ENCODE results near the gene ELF5. TPM values are rescaled to one million over a fixed set of nuclear protein-coding genes. Genes with fewer than 3 reads are reported as not detected.

Gene ELF5
- total and polyA plus RNA-seq, 2 donors (not counting 3 experiments of a cell fraction or from before 2014, with no cell fraction given), result not detected

DNA sequence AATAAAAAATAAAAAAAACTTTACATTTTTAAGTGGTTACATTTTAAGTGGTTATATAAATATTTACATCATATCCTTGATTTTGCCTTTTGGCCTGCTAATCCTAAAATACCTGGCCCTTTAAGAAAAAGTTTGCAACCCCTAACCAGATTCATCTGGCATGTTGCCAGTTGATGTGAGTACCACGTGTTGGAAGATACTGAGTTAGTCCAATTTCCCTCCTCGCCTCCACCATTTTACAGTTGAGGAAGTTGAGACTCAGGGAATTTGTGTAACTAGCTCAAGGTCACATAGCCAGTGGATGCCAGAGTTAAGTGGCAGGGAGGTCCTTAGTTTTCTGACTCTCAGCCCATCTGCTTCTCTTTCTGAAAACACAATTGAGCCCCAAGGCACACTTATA is 5.1 kb downstream of the ELF5 start:
- CTCF ChIA-PET, result interaction anchor here (1.1 kb wide), 1 partner anchor 11 kb away, joined by 3 read pairs; no protein-coding TSS in a partner anchor
- dilution Hi-C loops (cut with MboI; ENCODE audit: extremely low pct_ligation_motif_present, low sequenced_read_pairs), result no loop called here
- Histone ChIP-seq H2AFZ (ENCODE audit: low read depth, low read length) (no peak overlapping the region), H3K79me2 (ENCODE audit: control insufficient read depth, insufficient read depth, low read length) (no peaks in the 10 kb centered on the region), H4K20me1 (replicated peaks; ENCODE audit: control insufficient read depth, extremely low read depth, insufficient read depth, low read length) (no peaks in the 10 kb centered on the region), H3K4me2 (ENCODE audit: insufficient read depth, low read length) (no peak overlapping the region), H3K4me3 (replicated peaks in 1 of 3; ENCODE audit: insufficient read depth in 1 of 3, low read depth in 1 of 3, low read length in 3 of 3) (no peak overlapping the region), H3K27me3 (ENCODE audit: control insufficient read depth in 2 of 2, insufficient read depth in 2 of 2, low read length in 2 of 2) (no peaks in the 10 kb centered on the region), H3K27ac (ENCODE audit: insufficient read depth, low read depth, low read length) (no peak overlapping the region), H3K9ac (replicated peaks; ENCODE audit: extremely low read depth, insufficient read depth, low read length) (no peak overlapping the region), H3K9me3 (replicated peaks; ENCODE audit: control insufficient read depth, insufficient read depth, low read length) (no peaks in the 10 kb centered on the region), H3K4me1 (ENCODE audit: control insufficient read depth, extremely low read depth, insufficient read depth, low read length) (no peaks in the 10 kb centered on the region), H3K36me3 (ENCODE audit: control insufficient read depth in 2 of 2, extremely low read depth in 1 of 2, insufficient read depth in 2 of 2, low read length in 2 of 2) (no peaks in the 10 kb centered on the region), H3K9me1 (replicated peaks; ENCODE audit: control insufficient read depth, extremely low read depth, insufficient read depth, low read length) (no peaks in the 10 kb centered on the region)
- POLR2A ChIA-PET, result no interaction called here
- FAIRE-seq (no peak), DNase-seq (ENCODE audit: low read depth, low spot score) (no peak)
- no TSS peak for BruUV-seq (replicated peaks)
- TF ChIP-seq, protein P1, sequence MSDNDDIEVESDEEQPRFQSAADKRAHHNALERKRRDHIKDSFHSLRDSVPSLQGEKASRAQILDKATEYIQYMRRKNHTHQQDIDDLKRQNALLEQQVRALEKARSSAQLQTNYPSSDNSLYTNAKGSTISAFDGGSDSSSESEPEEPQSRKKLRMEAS (IDR thresholded peaks at IDR 0.05; ENCODE audit: insufficient read depth, insufficient read length), result no peak
- TF ChIP-seq POLR2AphosphoS5 (IDR thresholded peaks at IDR 0.05; ENCODE audit: insufficient read depth, low read depth, low read length) (no peak), GATA2 (IDR thresholded peaks at IDR 0.05; ENCODE audit: insufficient read depth, insufficient read length, low read depth, low read length) (no peak)
- intact Hi-C loops (cut with micrococcal nuclease), result no loop called here

- intact Hi-C loops (cut with micrococcal nuclease) (no loop called here), dilution Hi-C loops (cut with MboI; ENCODE audit: extremely low pct_ligation_motif_present, low sequenced_read_pairs) (no loop called here)
- H2AFZ ChIP-seq (ENCODE audit: low read depth, low read length), result no peak overlapping the region
- no peaks in the 10 kb centered on the region for H3K79me2 ChIP-seq (ENCODE audit: control insufficient read depth, insufficient read depth, low read length)
- H3K36me3 ChIP-seq (ENCODE audit: control insufficient read depth in 2 of 2, extremely low read depth in 1 of 2, insufficient read depth in 2 of 2, low read length in 2 of 2), result no peaks in the 10 kb centered on the region
- BruUV-seq (replicated peaks), result no TSS peak
- no peaks in the 10 kb centered on the region for H3K27me3 ChIP-seq (ENCODE audit: control insufficient read depth in 2 of 2, insufficient read depth in 2 of 2, low read length in 2 of 2)
- no peak overlapping the region for H3K4me2 ChIP-seq (ENCODE audit: insufficient read depth, low read length)
- H3K9me1 ChIP-seq (replicated peaks; ENCODE audit: control insufficient read depth, extremely low read depth, insufficient read depth, low read length), result no peaks in the 10 kb centered on the region
- CTCF ChIA-PET, result no interaction called here
- no peaks in the 10 kb centered on the region for H3K4me1 ChIP-seq (ENCODE audit: control insufficient read depth, extremely low read depth, insufficient read depth, low read length)
- FAIRE-seq (no peak), DNase-seq (ENCODE audit: low read depth, low spot score) (no peak)
- H3K4me3 ChIP-seq (replicated peaks in 1 of 3; ENCODE audit: insufficient read depth in 1 of 3, low read depth in 1 of 3, low read length in 3 of 3), result no peak overlapping the region
- H3K9me3 ChIP-seq (replicated peaks; ENCODE audit: control insufficient read depth, insufficient read depth, low read length), result no peaks in the 10 kb centered on the region
- no peak overlapping the region for H3K27ac ChIP-seq (ENCODE audit: insufficient read depth, low read depth, low read length)
- POLR2A ChIA-PET, result no interaction called here
- no peaks in the 10 kb centered on the region for H4K20me1 ChIP-seq (replicated peaks; ENCODE audit: control insufficient read depth, extremely low read depth, insufficient read depth, low read length)
- H3K9ac ChIP-seq (replicated peaks; ENCODE audit: extremely low read depth, insufficient read depth, low read length), result no peak overlapping the region
- no peak for TF ChIP-seq JUN (IDR thresholded peaks at IDR 0.05; ENCODE audit: borderline replicate concordance, insufficient read depth, insufficient read length, low read depth)
- TF ChIP-seq MYC (IDR thresholded peaks at IDR 0.05; ENCODE audit: low read depth, low read length), result no peak
- no peak for TF ChIP-seq EZH2 (IDR thresholded peaks at IDR 0.05; ENCODE audit: borderline replicate concordance, low read depth, low read length, severe bottlenecking)
- TF ChIP-seq POLR2AphosphoS5 (IDR thresholded peaks at IDR 0.05; ENCODE audit: insufficient read depth, low read depth, low read length), result no peak
- no peak for TF ChIP-seq POLR2A (IDR thresholded peaks at IDR 0.05; ENCODE audit: low read depth, low read length)
- TF ChIP-seq, protein P1 (IDR thresholded peaks at IDR 0.05; ENCODE audit: insufficient read depth, insufficient read length), result no peak
- no peak for TF ChIP-seq GATA2 (IDR thresholded peaks at IDR 0.05; ENCODE audit: insufficient read depth, insufficient read length, low read depth, low read length)
- TF ChIP-seq, protein P2, sequence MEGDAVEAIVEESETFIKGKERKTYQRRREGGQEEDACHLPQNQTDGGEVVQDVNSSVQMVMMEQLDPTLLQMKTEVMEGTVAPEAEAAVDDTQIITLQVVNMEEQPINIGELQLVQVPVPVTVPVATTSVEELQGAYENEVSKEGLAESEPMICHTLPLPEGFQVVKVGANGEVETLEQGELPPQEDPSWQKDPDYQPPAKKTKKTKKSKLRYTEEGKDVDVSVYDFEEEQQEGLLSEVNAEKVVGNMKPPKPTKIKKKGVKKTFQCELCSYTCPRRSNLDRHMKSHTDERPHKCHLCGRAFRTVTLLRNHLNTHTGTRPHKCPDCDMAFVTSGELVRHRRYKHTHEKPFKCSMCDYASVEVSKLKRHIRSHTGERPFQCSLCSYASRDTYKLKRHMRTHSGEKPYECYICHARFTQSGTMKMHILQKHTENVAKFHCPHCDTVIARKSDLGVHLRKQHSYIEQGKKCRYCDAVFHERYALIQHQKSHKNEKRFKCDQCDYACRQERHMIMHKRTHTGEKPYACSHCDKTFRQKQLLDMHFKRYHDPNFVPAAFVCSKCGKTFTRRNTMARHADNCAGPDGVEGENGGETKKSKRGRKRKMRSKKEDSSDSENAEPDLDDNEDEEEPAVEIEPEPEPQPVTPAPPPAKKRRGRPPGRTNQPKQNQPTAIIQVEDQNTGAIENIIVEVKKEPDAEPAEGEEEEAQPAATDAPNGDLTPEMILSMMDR (IDR thresholded peaks at IDR 0.05; ENCODE audit: extremely low read depth in 1 of 2, insufficient read depth in 1 of 2, low read depth in 1 of 2, low read length in 2 of 2), result no peak
Observed at GRCh38 chr11:34507610-34508009, 6.0 kb downstream of the ELF5 start.

Data from endothelial cell of umbilical vein (primary cell).